Measurements from ENCODE around the gene GABRP.
A peak's percentile ranks its signal among the peaks of the same experiment; 100 is the strongest.
"Not testable (repeated sequence)": the region's sequence is repeated elsewhere in the genome, so short reads cannot be mapped to it uniquely, and the experiment has no call there.

GABRP gene

GRCh38 chr5:170755679-170756456 lies 27.7 kb upstream of the GABRP start:
- no peak for DNase-seq (ENCODE audit: low read depth, low spot score)

GRCh38 chr5:170756691-170757090 lies 26.8 kb upstream of the GABRP start:
- DNase-seq (ENCODE audit: low read depth, low spot score) = no peak

- no peak for DNase-seq (ENCODE audit: low read depth, low spot score)
Observed at GRCh38 chr5:170757182-170757601, 26.3 kb upstream of the GABRP start.

GRCh38 chr5:170757669-170758068 lies 25.9 kb upstream of the GABRP start:
- DNase-seq (ENCODE audit: low read depth, low spot score) = no peak

GRCh38 chr5:170758481-170758880 lies 25.0 kb upstream of the GABRP start:
- no peak for DNase-seq (ENCODE audit: low read depth, low spot score)

GRCh38 chr5:170760113-170760512 lies 23.4 kb upstream of the GABRP start:
- DNase-seq (ENCODE audit: low read depth, low spot score) = no peak

- DNase-seq (ENCODE audit: low read depth, low spot score) = peak; percentile 84
Observed at GRCh38 chr5:170761048-170761707, 22.3 kb upstream of the GABRP start.

- no peak for DNase-seq (ENCODE audit: low read depth, low spot score)
Observed at GRCh38 chr5:170761708-170762066, 21.8 kb upstream of the GABRP start.

GRCh38 chr5:170762298-170762697 lies 21.2 kb upstream of the GABRP start:
- not testable (repeated sequence) for DNase-seq (ENCODE audit: low read depth, low spot score)

- not testable (repeated sequence) for DNase-seq (ENCODE audit: low read depth, low spot score)
Observed at GRCh38 chr5:170765868-170766267, 17.7 kb upstream of the GABRP start.

- DNase-seq (ENCODE audit: low read depth, low spot score) = no peak
Observed at GRCh38 chr5:170769246-170769645, 14.3 kb upstream of the GABRP start.

- DNase-seq (ENCODE audit: low read depth, low spot score) = no peak
Observed at GRCh38 chr5:170769898-170770416, 13.6 kb upstream of the GABRP start.

GRCh38 chr5:170771496-170771895 lies 12.0 kb upstream of the GABRP start:
- DNase-seq (ENCODE audit: low read depth, low spot score) = no peak

GRCh38 chr5:170773024-170773985 lies 10.2 kb upstream of the GABRP start:
- peak; percentile 23 for DNase-seq (ENCODE audit: low read depth, low spot score)

GRCh38 chr5:170774831-170775230 lies 8.7 kb upstream of the GABRP start:
- DNase-seq (ENCODE audit: low read depth, low spot score) = no peak

- DNase-seq (ENCODE audit: low read depth, low spot score) = no peak
Observed at GRCh38 chr5:170781946-170782345, 1.6 kb upstream of the GABRP start.

- DNase-seq (ENCODE audit: low read depth, low spot score) = no peak
Observed at GRCh38 chr5:170782438-170782837, 1.1 kb upstream of the GABRP start.

- no peak for DNase-seq (ENCODE audit: low read depth, low spot score)
Observed at GRCh38 chr5:170785416-170785815, 1.9 kb downstream of the GABRP start.

- DNase-seq (ENCODE audit: low read depth, low spot score) = no peak
Observed at GRCh38 chr5:170787216-170787615, 3.7 kb downstream of the GABRP start.

GRCh38 chr5:170788626-170789304 lies 5.2 kb downstream of the GABRP start:
- DNase-seq (ENCODE audit: low read depth, low spot score) = no peak

GRCh38 chr5:170791325-170791954 lies 7.9 kb downstream of the GABRP start:
- peak; percentile 64 for DNase-seq (ENCODE audit: low read depth, low spot score)

Data from iPS DF 19.7 (cell line).